H1 (cell line): ENCODE measurements around the gene F5. TPM values are rescaled to one million over a fixed set of nuclear protein-coding genes. Genes with fewer than 3 reads are reported as not detected.

Experiments used
- CTCF ChIA-PET: fragments of 300-600 bp; sonication (Branson Sonifier 250); formaldehyde crosslinking; loops from one replicate; lab custom pipeline; 2021; ENCODE audit not compliant: partially characterized antibody; lab: Charles Lee
- POLR2A ChIA-PET: fragments of 300-600 bp; sonication (Branson Sonifier 250); formaldehyde crosslinking; loops from one replicate; lab custom pipeline; 2021; ENCODE audit warnings: inconsistent platforms; ENCODE audit not compliant: partially characterized antibody; lab: Charles Lee
- DNase-seq, 2 experiments: peaks; one replicate each; pipeline versions ENCODE4 v3.0.0 to v3.0.0-alpha.2; 2010 to 2022; ENCODE audit warnings: low spot score in 2 of 2, low read depth in 1 of 2, mixed read lengths in 1 of 2
- FAIRE-seq: peaks from 2 replicates; lab custom pipeline; 2011; peaks lifted over from hg19 to GRCh38; lab: Jason Lieb, UNC
- H2AFZ ChIP-seq: 2 replicates; pipeline ENCODE4 v1.8.1; 2012; ENCODE audit warnings: low read length, inconsistent platforms
- H2AK5ac ChIP-seq: 2 replicates; pipeline ENCODE4 v1.6.1; 2013; ENCODE audit warnings: low read depth, low read length
- H2BK120ac ChIP-seq: replicated peaks from 2 replicates; pipeline ENCODE3; 2013; ENCODE audit warnings: low read depth, low read length, inconsistent platforms
- H2BK12ac ChIP-seq: 2 replicates; pipeline ENCODE4 v1.6.1; 2013; ENCODE audit warnings: low read depth, low read length
- H2BK15ac ChIP-seq: 2 replicates; pipeline ENCODE4 v1.6.1; 2013; ENCODE audit warnings: low read length
- H2BK20ac ChIP-seq: 2 replicates; pipeline ENCODE4 v1.6.1; 2013; ENCODE audit warnings: low read length
- H2BK5ac ChIP-seq: 2 replicates; pipeline ENCODE4 v1.6.1; 2013; ENCODE audit warnings: low read depth, low read length
- H3K14ac ChIP-seq: 2 replicates; pipeline ENCODE4 v1.6.1; 2013; ENCODE audit warnings: inconsistent platforms; ENCODE audit not compliant: insufficient read length
- H3K18ac ChIP-seq: 2 replicates; pipeline ENCODE4 v1.6.1; 2013; ENCODE audit warnings: low read length; ENCODE audit errors: extremely low read depth
- H3K23ac ChIP-seq: 2 replicates; pipeline ENCODE4 v1.6.1; 2013; ENCODE audit warnings: inconsistent platforms; ENCODE audit not compliant: insufficient read length
- H3K23me2 ChIP-seq: 2 replicates; pipeline ENCODE4 v1.6.1; 2013; ENCODE audit warnings: low read depth, low read length
- H3K27ac ChIP-seq: 2 replicates; pipeline ENCODE4 v1.6.1; 2011; ENCODE audit warnings: low read depth, low read length, inconsistent platforms
- H3K27me3 ChIP-seq, 4 experiments: replicated peaks in 1 of 4; 1 replicate in 1 of 4; 2 replicates in 3 of 4; pipeline versions ENCODE4 v1.6.1 to v1.8.1; 2011 to 2013; ENCODE audit warnings: low read length in 3 of 4, mild to moderate bottlenecking in 3 of 4, inconsistent platforms in 2 of 4, mixed read lengths in 2 of 4, moderate library complexity in 1 of 4; ENCODE audit not compliant: control insufficient read depth in 3 of 4, insufficient read depth in 3 of 4; ENCODE audit errors: extremely low read depth in 1 of 4
- H3K36me3 ChIP-seq, 4 experiments: 2 replicates each; pipeline versions ENCODE4 v1.6.1 to v1.8.1; 2011 to 2013; ENCODE audit warnings: mild to moderate bottlenecking in 4 of 4, low read length in 3 of 4, moderate library complexity in 2 of 4, control low read depth in 1 of 4, inconsistent platforms in 1 of 4; ENCODE audit not compliant: insufficient read depth in 4 of 4, control insufficient read depth in 2 of 4
- H3K4ac ChIP-seq: replicated peaks from 2 replicates; pipeline ENCODE3; 2013; ENCODE audit warnings: low read length, low read depth, mixed read lengths, inconsistent platforms; ENCODE audit not compliant: insufficient read length
- H3K4me1 ChIP-seq, 4 experiments: replicated peaks in 1 of 4; 1 replicate in 1 of 4; 2 replicates in 3 of 4; pipeline versions ENCODE4 v1.6.1 to v1.8.1; 2011 to 2013; ENCODE audit warnings: low read length in 3 of 4, inconsistent platforms in 2 of 4, mixed read lengths in 1 of 4; ENCODE audit not compliant: insufficient read depth in 4 of 4, control insufficient read depth in 3 of 4
- H3K4me2 ChIP-seq, 2 experiments: 2 replicates each; pipeline versions ENCODE4 v1.6.1 to v1.8.1; 2011 to 2013; ENCODE audit warnings: low read depth in 2 of 2, low read length in 2 of 2, control low read depth in 1 of 2, inconsistent platforms in 1 of 2, mild to moderate bottlenecking in 1 of 2; ENCODE audit not compliant: insufficient read depth in 1 of 2
- H3K4me3 ChIP-seq, 4 experiments: fragments of 200-600, 300-600 bp in 1 of 4; sonication (generic), shearing (Covaris generic), sonication (Bioruptor Twin) in 1 of 4; 2 replicates each; pipeline versions ENCODE4 v1.5.1 to v1.8.1; 2011 to 2016; ENCODE audit warnings: low read length in 4 of 4, low read depth in 3 of 4, control low read depth in 2 of 4, inconsistent platforms in 2 of 4, mild to moderate bottlenecking in 2 of 4, mixed read lengths in 1 of 4, moderate library complexity in 1 of 4; ENCODE audit not compliant: insufficient read depth in 2 of 4; ENCODE audit errors: extremely low read depth in 1 of 4
- H3K56ac ChIP-seq: replicated peaks from 2 replicates; pipeline ENCODE3; 2013; ENCODE audit warnings: low read depth, mild to moderate bottlenecking, mixed read lengths, low read length, inconsistent platforms; ENCODE audit not compliant: insufficient read length
- H3K79me1 ChIP-seq: 2 replicates; pipeline ENCODE4 v1.6.1; 2013; ENCODE audit warnings: low read depth, low read length, control low read depth
- H3K79me2 ChIP-seq, 2 experiments: 2 replicates each; pipeline versions ENCODE4 v1.6.1 to v1.8.1; 2012 to 2013; ENCODE audit warnings: low read length in 2 of 2, mild to moderate bottlenecking in 2 of 2, inconsistent platforms in 1 of 2; ENCODE audit not compliant: insufficient read depth in 2 of 2, control insufficient read depth in 1 of 2
- H3K9ac ChIP-seq, 4 experiments: replicated peaks in 1 of 4; 1 replicate in 1 of 4; 2 replicates in 3 of 4; pipeline versions ENCODE4 v1.6.1 to v1.8.1; 2011 to 2013; ENCODE audit warnings: low read depth in 3 of 4, low read length in 3 of 4, control low read depth in 2 of 4, mild to moderate bottlenecking in 2 of 4, moderate library complexity in 2 of 4, inconsistent platforms in 1 of 4; ENCODE audit errors: extremely low read depth in 1 of 4
- H3K9me3 ChIP-seq, 2 experiments: 2 replicates each; pipeline versions ENCODE4 v1.6.1 to v1.8.1; 2012 to 2013; ENCODE audit warnings: mild to moderate bottlenecking in 2 of 2, moderate library complexity in 2 of 2, control low read depth in 1 of 2, inconsistent platforms in 1 of 2, low read depth in 1 of 2, low read length in 1 of 2, mixed read lengths in 1 of 2; ENCODE audit not compliant: insufficient read depth in 2 of 2
- H4K20me1 ChIP-seq, 2 experiments: replicated peaks in 1 of 2; 2 replicates each; pipeline versions ENCODE3 to v1.8.1; 2011 to 2013; ENCODE audit warnings: inconsistent platforms in 2 of 2, low read length in 2 of 2, mild to moderate bottlenecking in 1 of 2; ENCODE audit not compliant: insufficient read depth in 2 of 2, control insufficient read depth in 1 of 2
- H4K5ac ChIP-seq: 2 replicates; pipeline ENCODE4 v1.6.1; 2013; ENCODE audit warnings: low read length, low read depth, mixed read lengths, inconsistent platforms; ENCODE audit not compliant: insufficient read length
- H4K8ac ChIP-seq: 2 replicates; pipeline ENCODE4 v1.8.0; 2013; ENCODE audit warnings: mild to moderate bottlenecking, moderate library complexity, low read length, inconsistent platforms; ENCODE audit not compliant: insufficient read depth; ENCODE audit errors: extremely low read depth
- H4K91ac ChIP-seq: replicated peaks from 2 replicates; pipeline ENCODE3; 2013; ENCODE audit warnings: low read length, mixed read lengths, inconsistent platforms; ENCODE audit not compliant: insufficient read length
- ASH2L ChIP-seq: fragments of 200-600, 300-600 bp; sonication (generic); IDR thresholded peaks from one replicate; pipeline ENCODE4 v1.7.1; 2017; ENCODE audit warnings: low read length
- EZH2 ChIP-seq: fragments of 200-600 bp; sonication (generic); IDR thresholded peaks from 2 replicates; pipeline ENCODE4 v1.7.1; 2012; ENCODE audit warnings: low read depth, mild to moderate bottlenecking, moderate library complexity, low read length, inconsistent platforms; ENCODE audit not compliant: severe bottlenecking
- HDAC2 ChIP-seq, 2 experiments: fragments of 300-600 bp in 1 of 2; sonication (generic) in 1 of 2; IDR thresholded peaks; 2 replicates each; pipeline ENCODE4 v1.6.1; 2011 to 2012; ENCODE audit warnings: low read depth in 2 of 2, low read length in 2 of 2, mild to moderate bottlenecking in 2 of 2, moderate library complexity in 2 of 2, borderline replicate concordance in 1 of 2, inconsistent platforms in 1 of 2
- KDM4A ChIP-seq: IDR thresholded peaks from one replicate; pipeline ENCODE4 v1.7.1; 2012; ENCODE audit warnings: low read depth, mild to moderate bottlenecking, moderate library complexity, low read length, inconsistent platforms; ENCODE audit not compliant: severe bottlenecking
- NANOG ChIP-seq: IDR thresholded peaks from 2 replicates; pipeline ENCODE4 v1.6.1; 2011; ENCODE audit warnings: low read length, low read depth, mild to moderate bottlenecking, inconsistent platforms; ENCODE audit not compliant: insufficient read depth, poor library complexity, severe bottlenecking
- POLR2AphosphoS5 ChIP-seq: IDR thresholded peaks from 2 replicates; pipeline ENCODE4 v1.6.1; 2011; ENCODE audit warnings: low read depth, low read length
- POU5F1 ChIP-seq: IDR thresholded peaks from 2 replicates; pipeline ENCODE4 v1.6.1; 2011; ENCODE audit warnings: low read depth, mild to moderate bottlenecking, low read length, moderate library complexity
- SP2 ChIP-seq: IDR thresholded peaks from 2 replicates; pipeline ENCODE4 v1.6.1; 2012; ENCODE audit warnings: mild to moderate bottlenecking, low read length, inconsistent platforms
- SP4 ChIP-seq: IDR thresholded peaks from 2 replicates; pipeline ENCODE4 v1.6.1; 2012; ENCODE audit warnings: low read length, inconsistent platforms
- WGBS, 2 experiments: shearing (Covaris generic) in 1 of 2; methylation state at CpG; one replicate each; pipeline versions ENCODE4 v1.1.6 to v1.1.7; 2013 to 2015; ENCODE audit warnings: low lambda C conversion rate in 2 of 2, mixed read lengths in 2 of 2, inconsistent platforms in 1 of 2, low coverage in 1 of 2, missing lambda C conversion rate in 1 of 2; ENCODE audit not compliant: insufficient replicate concordance in 2 of 2, insufficient coverage in 1 of 2, insufficient read length in 1 of 2; ENCODE audit errors: extremely low coverage in 1 of 2, missing lambda C conversion rate in 1 of 2; 5-methylcytosine and 5-hydroxymethylcytosine counted together
- polyA plus RNA-seq, 7 experiments: library from polyadenylated mRNA; depleted of rRNA in 3 of 7; stranded (reverse) in 5 of 7; unstranded in 2 of 7; fragments of >200 nt in 5 of 7; fragments of 200-250 nt in 2 of 7; gene quantifications; 1 replicate in 5 of 7; 2 replicates in 1 of 7; 4 replicates in 1 of 7; pipeline versions ENCODE4 v1.2.1 to v1.2.3, GENCODE V29; 2011 to 2013; ENCODE audit warnings: missing spikeins in 2 of 7, mixed read lengths in 2 of 7
- total RNA-seq: library from RNA; stranded (reverse); fragmentation: NEBNext Ultra II Directional; extraction: Animal tissue kit (Norgen Biotek cat#: 25700); gene quantifications from 2 replicates; pipeline ENCODE4 v1.2.1, GENCODE V29; 2021
- TF ChIP-seq, protein P1 (sequence below): IDR thresholded peaks from 2 replicates; pipeline ENCODE4 v1.6.1; 2011; ENCODE audit warnings: low read depth, mild to moderate bottlenecking, low read length; ENCODE audit not compliant: insufficient read depth

Gene F5
- total and polyA plus RNA-seq, 2 of the 8 experiments (the other 6 are each of a cell fraction or from before 2014, with no cell fraction given), result 0.04 to 0.06 TPM

DNA sequence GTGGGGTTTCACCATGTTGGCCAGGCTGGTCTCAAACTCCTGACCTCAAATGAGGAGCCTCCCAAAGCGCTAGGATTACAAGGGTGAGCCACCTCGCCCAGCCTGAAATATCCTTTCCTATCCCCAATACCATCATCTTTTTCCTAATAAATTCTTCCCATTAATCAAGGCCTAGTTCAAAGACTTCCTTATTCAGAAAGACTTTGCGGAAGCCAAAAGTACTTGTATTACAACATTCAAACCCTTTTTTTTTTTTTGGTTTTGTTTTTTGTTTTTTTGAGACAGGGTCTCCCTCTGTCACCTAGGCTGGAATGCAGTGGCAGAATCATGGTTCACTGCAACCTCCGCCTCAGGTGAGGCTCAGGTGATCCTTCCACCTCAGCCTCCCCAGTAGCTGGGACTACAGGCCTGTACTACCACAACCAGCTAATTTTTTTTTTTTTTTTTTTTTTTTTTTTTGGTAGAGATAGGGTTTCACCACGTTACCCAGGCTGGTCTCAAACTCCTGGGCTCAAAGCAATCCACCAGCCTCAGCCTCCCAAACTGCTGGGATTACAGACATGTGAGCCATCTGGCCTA, 108.1 kb downstream of the F5 start:
- no peak overlapping the region for H3K14ac ChIP-seq

More for the DNA sequence above, 108.1 kb downstream of the F5 start:
- WGBS, 2 experiments, result 95% methylated on average over 4 of the region's 5 CpGs; no CpG with 5 or more reads in 1 of the 2 experiments
- TF ChIP-seq, protein P1, sequence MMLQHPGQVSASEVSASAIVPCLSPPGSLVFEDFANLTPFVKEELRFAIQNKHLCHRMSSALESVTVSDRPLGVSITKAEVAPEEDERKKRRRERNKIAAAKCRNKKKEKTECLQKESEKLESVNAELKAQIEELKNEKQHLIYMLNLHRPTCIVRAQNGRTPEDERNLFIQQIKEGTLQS, result no peak
- TF ChIP-seq KDM4A (no peak), ASH2L (no peak), EZH2 (no peak), HDAC2 (IDR thresholded peaks at IDR 0.05; ENCODE audit: borderline replicate concordance in 1 of 2, low read depth in 2 of 2, low read length in 2 of 2) (no peak), POU5F1 (no peak), SP2 (no peak), POLR2AphosphoS5 (no peak), NANOG (no peak), SP4 (no peak)
- Histone ChIP-seq H2BK120ac (no peak overlapping the region), H3K4me3 (no peak overlapping the region), H3K79me2 (peaks cover 0 to 64% of the 10 kb centered on the region in 2 experiments; a peak in 3 of 4 replicates), H3K18ac (no peak overlapping the region), H3K79me1 (peaks cover 4% of the 10 kb centered on the region; the same call in 1 of the 2 replicates), H4K5ac (no peak overlapping the region), H3K4ac (no peak overlapping the region), H3K9me3 (no peaks in the 10 kb centered on the region), H3K4me2 (no peak overlapping the region), H3K23ac (no peak overlapping the region), H2BK20ac (no peak overlapping the region), H3K27ac (no peak overlapping the region), H3K36me3 (peaks cover 2 to 10% (median 7%) of the 10 kb centered on the region in 4 experiments; a peak in 5 of 8 replicates), H3K23me2 (no peaks in the 10 kb centered on the region), H3K56ac (no peak overlapping the region), H3K9ac (no peak overlapping the region), H2AFZ (no peak overlapping the region), H3K27me3 (no peaks in the 10 kb centered on the region), H4K91ac (no peak overlapping the region), H2AK5ac (no peak overlapping the region), H2BK5ac (no peak overlapping the region), H2BK12ac (no peak overlapping the region), H2BK15ac (no peak overlapping the region), H4K20me1 (peaks cover 0 to 5% of the 10 kb centered on the region in 2 experiments), H4K8ac (no peak overlapping the region), H3K4me1 (peaks cover 0 to 17% (median 6%) of the 10 kb centered on the region in 4 experiments; a peak in 4 of 7 replicates)
- FAIRE-seq (no peak), DNase-seq (no peak)
- ChIA-PET POLR2A (no interaction called here), CTCF (interaction anchor here (2.3 kb wide), 1 partner anchor 68 kb away, joined by 8 read pairs; no protein-coding TSS in a partner anchor)
